A549 (cell line): ENCODE measurements around the gene DRD2. TPM values are rescaled to one million over a fixed set of nuclear protein-coding genes. Genes with fewer than 3 reads are reported as not detected.

ENCODE experiments used
- ATAC-seq, 2 experiments: fragments of 200-7000 bp in 1 of 2; fragments of >200 bp in 1 of 2; cut with Nextera tagmentation in 1 of 2; cut with Tn5 transposase in 1 of 2; 3 replicates each; pipeline versions ENCODE4 v1.8.0 to v1.9.1; 2018 to 2020; ENCODE audit warnings: mild to moderate bottlenecking in 1 of 2, moderate library complexity in 1 of 2
- CTCF ChIA-PET: fragments of 300-600 bp; sonication (Branson Sonifier 250); formaldehyde crosslinking; extraction: SDS; loops from one replicate; lab custom pipeline; 2021; ENCODE audit warnings: antibody characterized with exemption, inconsistent platforms; lab: Yijun Ruan, JAX
- POLR2A ChIA-PET: fragments of 350-600 bp; formaldehyde crosslinking; extraction: SDS; loops from one replicate; lab custom pipeline; 2021; ENCODE audit warnings: antibody characterized with exemption, inconsistent platforms; lab: Yijun Ruan, JAX
- DNase-seq, 2 experiments: peaks; one replicate each; pipeline versions ENCODE4 v3.0.0 to v3.0.0-alpha.2; 2011 to 2016; ENCODE audit warnings: low read depth in 1 of 2, low spot score in 1 of 2
- FAIRE-seq: peaks from 2 replicates; lab custom pipeline; 2011; peaks lifted over from hg19 to GRCh38; lab: Jason Lieb, UNC
- H3K27ac ChIP-seq, 2 experiments: fragments of >200 bp; sonication (Bioruptor Twin); formaldehyde crosslinking; 3 replicates each; pipeline ENCODE4 v1.5.1; 2016 to 2017
- H3K4me1 ChIP-seq: fragments of >200 bp; sonication (Bioruptor Twin); formaldehyde crosslinking; 3 replicates; pipeline ENCODE4 v1.6.1; 2016
- H3K4me2 ChIP-seq: fragments of >200 bp; sonication (Bioruptor Twin); formaldehyde crosslinking; 3 replicates; pipeline ENCODE4 v1.6.1; 2016
- H3K4me3 ChIP-seq: fragments of >200 bp; sonication (Bioruptor Twin); formaldehyde crosslinking; 3 replicates; pipeline ENCODE4 v1.5.1; 2016
- H3K9me3 ChIP-seq: fragments of >200 bp; sonication (Bioruptor Twin); formaldehyde crosslinking; 3 replicates; pipeline ENCODE4 v1.6.1; 2016
- BCL3 ChIP-seq: fragments of >200 bp; sonication (Bioruptor Twin); formaldehyde crosslinking; IDR thresholded peaks from 3 replicates; pipeline ENCODE4 v1.6.1; 2016
- CBX2 ChIP-seq: fragments of 200-600 bp; sonication (generic); IDR thresholded peaks from 2 replicates; pipeline ENCODE4 v1.6.1; 2016; ENCODE audit warnings: low read depth, mild to moderate bottlenecking, borderline replicate concordance
- CBX8 ChIP-seq: fragments of 200-600 bp; sonication (generic); IDR thresholded peaks from 2 replicates; pipeline ENCODE4 v1.6.1; 2016
- CHD2 ChIP-seq: fragments of 150-350 bp; IDR thresholded peaks from 2 replicates; pipeline ENCODE4 v1.6.1; 2014; ENCODE audit warnings: low read length; ENCODE audit not compliant: partially characterized antibody
- CHD4 ChIP-seq: fragments of 200-600 bp; sonication (generic); IDR thresholded peaks from 2 replicates; pipeline ENCODE4 v1.6.1; 2016; ENCODE audit warnings: antibody characterized with exemption, mild to moderate bottlenecking, borderline replicate concordance
- E2F6 ChIP-seq: IDR thresholded peaks from 2 replicates; pipeline ENCODE4 v1.6.1; 2012; ENCODE audit warnings: low read depth, borderline replicate concordance
- EHF ChIP-seq: fragments of 250-450 bp; sonication (Bioruptor Pico); IDR thresholded peaks from 2 replicates; pipeline ENCODE4 v1.5.0; 2020; ENCODE audit warnings: mild to moderate bottlenecking
- EHMT2 ChIP-seq: fragments of 200-600 bp; sonication (generic); IDR thresholded peaks from 2 replicates; pipeline ENCODE4 v1.6.1; 2016; ENCODE audit warnings: antibody characterized with exemption, low read depth, mild to moderate bottlenecking, moderate library complexity
- FOSB ChIP-seq: fragments of 250-450 bp; sonication (Bioruptor Pico); IDR thresholded peaks from 2 replicates; pipeline ENCODE4 v1.5.0; 2020; ENCODE audit warnings: mild to moderate bottlenecking, moderate library complexity
- GATA3 ChIP-seq: IDR thresholded peaks from 2 replicates; pipeline ENCODE4 v1.6.1; 2012; ENCODE audit warnings: borderline replicate concordance
- HDAC2 ChIP-seq: fragments of 200-600 bp; sonication (generic); IDR thresholded peaks from 2 replicates; pipeline ENCODE4 v1.6.1; 2016
- HOXB13 ChIP-seq: fragments of 250-450 bp; sonication (Bioruptor Pico); IDR thresholded peaks from 2 replicates; pipeline ENCODE4 v1.5.0; 2020; ENCODE audit warnings: low read depth, mild to moderate bottlenecking, moderate library complexity
- HOXB5 ChIP-seq: fragments of 250-450 bp; sonication (Bioruptor Pico); IDR thresholded peaks from 2 replicates; pipeline ENCODE4 v1.5.0; 2020; ENCODE audit warnings: mild to moderate bottlenecking, moderate library complexity
- KDM1A ChIP-seq: fragments of 200-600 bp; sonication (generic); IDR thresholded peaks from 2 replicates; pipeline ENCODE4 v1.6.1; 2016; ENCODE audit warnings: low read depth, mild to moderate bottlenecking
- MAZ ChIP-seq: fragments of 150-350 bp; IDR thresholded peaks from 2 replicates; pipeline ENCODE4 v1.6.1; 2014; ENCODE audit warnings: antibody characterized with exemption, low read depth, low read length, borderline replicate concordance
- NFE2L2 ChIP-seq: fragments of 150-350 bp; conservative IDR thresholded peaks from 2 replicates; pipeline ENCODE4 v1.6.1; 2014; ENCODE audit warnings: low read length
- NPAS2 ChIP-seq: fragments of 250-450 bp; sonication (Bioruptor Pico); IDR thresholded peaks from 2 replicates; pipeline ENCODE4 v1.8.0; 2022; ENCODE audit warnings: mild to moderate bottlenecking, moderate library complexity, borderline replicate concordance
- POLR2AphosphoS2 ChIP-seq: conservative IDR thresholded peaks from 2 replicates; pipeline ENCODE4 v1.6.1; 2012; ENCODE audit warnings: low read length, improper control_type of control experiment, inconsistent platforms
- RAD21 ChIP-seq, 2 experiments: fragments of >200 bp in 1 of 2; sonication (Bioruptor Twin) in 1 of 2; formaldehyde crosslinking in 1 of 2; IDR thresholded peaks in 1 of 2; conservative IDR thresholded peaks in 1 of 2; 2 replicates in 1 of 2; 3 replicates in 1 of 2; pipeline ENCODE4 v1.6.1; 2012 to 2018; ENCODE audit warnings: inconsistent platforms in 1 of 2
- RARB ChIP-seq: fragments of 250-450 bp; sonication (Bioruptor Pico); IDR thresholded peaks from 2 replicates; pipeline ENCODE4 v1.8.0; 2021; ENCODE audit warnings: mild to moderate bottlenecking, moderate library complexity
- RNF2 ChIP-seq: fragments of 200-600 bp; sonication (generic); IDR thresholded peaks from 2 replicates; pipeline ENCODE4 v1.6.1; 2016; ENCODE audit warnings: low read depth, mild to moderate bottlenecking, antibody characterized with exemption, moderate library complexity, borderline replicate concordance
- SMC3 ChIP-seq: fragments of >200 bp; sonication (Bioruptor Twin); formaldehyde crosslinking; IDR thresholded peaks from 3 replicates; pipeline ENCODE4 v1.6.1; 2018; ENCODE audit warnings: inconsistent platforms
- SREBF2 ChIP-seq: fragments of 450-650 bp; IDR thresholded peaks from 2 replicates; pipeline ENCODE4 v1.6.1; 2014; ENCODE audit warnings: mild to moderate bottlenecking, moderate library complexity
- USF2 ChIP-seq: fragments of 450-650 bp; IDR thresholded peaks from 2 replicates; pipeline ENCODE4 v1.6.1; 2014; ENCODE audit warnings: antibody characterized with exemption
- ZFP36 ChIP-seq: fragments of 450-650 bp; IDR thresholded peaks from 2 replicates; pipeline ENCODE4 v1.6.1; 2014; ENCODE audit warnings: borderline replicate concordance; ENCODE audit not compliant: partially characterized antibody
- ZNF302 ChIP-seq: fragments of 250-450 bp; sonication (Bioruptor Pico); IDR thresholded peaks from 2 replicates; pipeline ENCODE4 v1.9.0; 2021; ENCODE audit warnings: inconsistent platforms, mild to moderate bottlenecking, moderate library complexity
- WGBS: methylation state at CpG from one replicate; pipeline ENCODE4 v1.1.6; 2017; ENCODE audit errors: missing lambda C conversion rate; 5-methylcytosine and 5-hydroxymethylcytosine counted together
- polyA plus RNA-seq, 4 experiments: library from polyadenylated mRNA; depleted of rRNA in 3 of 4; stranded (reverse); fragments of >200 nt; fragmentation: RNase III in 1 of 4; extraction: RNeasy Plus Mini Kit Qiagen cat#74134 plus additional on column Dnase treatment in 1 of 4; gene quantifications; 2 replicates in 3 of 4; 3 replicates in 1 of 4; pipeline ENCODE4 v1.2.3, GENCODE V29; 2011 to 2017
- TF ChIP-seq, protein P1 (sequence below): fragments of >200 bp; sonication (Bioruptor Twin); formaldehyde crosslinking; IDR thresholded peaks from 2 replicates; pipeline ENCODE4 v1.6.1; 2016
- TF ChIP-seq, protein P2 (sequence below): fragments of 250-450 bp; sonication (Bioruptor Pico); IDR thresholded peaks from 2 replicates; pipeline ENCODE4 v1.5.0; 2020; ENCODE audit warnings: low read depth, mild to moderate bottlenecking, moderate library complexity
- TF ChIP-seq, protein P3 (sequence below): fragments of 250-450 bp; sonication (Bioruptor Pico); IDR thresholded peaks from 2 replicates; pipeline ENCODE4 v1.5.0; 2021; ENCODE audit warnings: mild to moderate bottlenecking, moderate library complexity, borderline replicate concordance

DRD2 gene
- polyA plus RNA-seq, 2 of the 4 experiments (the other 2 are of a cell fraction), result not detected

DNA sequence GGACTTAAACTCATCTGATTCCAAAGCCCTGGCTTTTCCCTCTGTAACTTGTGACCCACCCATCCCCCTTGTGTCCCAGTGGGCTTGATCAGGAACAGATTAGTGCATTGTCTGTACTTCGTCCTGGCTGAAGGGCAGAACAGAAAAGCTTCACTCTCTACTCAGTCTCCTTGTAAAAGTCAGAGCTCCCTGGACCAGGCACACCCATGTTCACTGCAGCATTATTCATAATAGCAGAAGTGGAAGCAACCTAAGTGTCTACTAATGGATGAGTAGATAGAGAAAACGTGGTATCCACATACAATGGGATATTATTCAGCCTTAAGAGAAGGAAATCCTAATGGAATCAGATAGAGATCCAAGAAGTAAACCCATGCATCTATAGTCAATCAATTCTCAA is 20.7 kb downstream of the DRD2 start:
- TF ChIP-seq POLR2AphosphoS2 (no peak), HOXB13 (no peak), FOSB (CRISPR knock-in tag) (no peak), RAD21 (conservative IDR thresholded peaks at IDR 0.05 in 1 of 2, IDR thresholded peaks at IDR 0.05 in 1 of 2) (no peak), RARB (CRISPR knock-in tag) (no peak), ZNF302 (CRISPR knock-in tag) (no peak), HOXB5 (CRISPR knock-in tag) (no peak), USF2 (no peak), ZFP36 (no peak), CHD2 (no peak), NFE2L2 (no peak), SMC3 (no peak), GATA3 (no peak), CHD4 (no peak), CBX8 (no peak), HDAC2 (no peak), CBX2 (no peak)
- TF ChIP-seq, protein P1, sequence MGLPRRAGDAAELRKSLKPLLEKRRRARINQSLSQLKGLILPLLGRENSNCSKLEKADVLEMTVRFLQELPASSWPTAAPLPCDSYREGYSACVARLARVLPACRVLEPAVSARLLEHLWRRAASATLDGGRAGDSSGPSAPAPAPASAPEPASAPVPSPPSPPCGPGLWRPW, result no peak
- ATAC-seq (no peak), DNase-seq (no peak), FAIRE-seq (no peak)
- H3K4me3 ChIP-seq, result no peak overlapping the region
- ChIA-PET POLR2A (no interaction called here), CTCF (no interaction called here)
- no peaks in the 10 kb centered on the region for H3K4me1 ChIP-seq
- no peak overlapping the region for H3K4me2 ChIP-seq
- WGBS, result 2% methylated on average over 2 of the region's 2 CpGs
- no peak overlapping the region for H3K27ac ChIP-seq
- H3K9me3 ChIP-seq, result no peaks in the 10 kb centered on the region

GRCh38 chr11:113449743-113450142 is 25.5 kb downstream of the DRD2 start:
- H3K27ac ChIP-seq, result no peak overlapping the region
- no peak for ATAC-seq
- ChIA-PET CTCF (interaction anchor here (0.7 to 1.0 kb wide), 3 partner anchors 35 to 811 kb away, joined by 3 to 4 read pairs (median 3); no protein-coding TSS in a partner anchor), POLR2A (no interaction called here)
- no peak for FAIRE-seq
- TF ChIP-seq RNF2 (no peak), BCL3 (no peak), KDM1A (no peak), EHMT2 (no peak), MAZ (no peak), FOSB (CRISPR knock-in tag) (no peak), RAD21 (conservative IDR thresholded peaks at IDR 0.05 in 1 of 2, IDR thresholded peaks at IDR 0.05 in 1 of 2) (no peak), SREBF2 (no peak), EHF (no peak), E2F6 (no peak), RARB (CRISPR knock-in tag) (no peak), NPAS2 (CRISPR knock-in tag) (no peak), HOXB13 (no peak), ZFP36 (no peak)
- TF ChIP-seq, protein P2, sequence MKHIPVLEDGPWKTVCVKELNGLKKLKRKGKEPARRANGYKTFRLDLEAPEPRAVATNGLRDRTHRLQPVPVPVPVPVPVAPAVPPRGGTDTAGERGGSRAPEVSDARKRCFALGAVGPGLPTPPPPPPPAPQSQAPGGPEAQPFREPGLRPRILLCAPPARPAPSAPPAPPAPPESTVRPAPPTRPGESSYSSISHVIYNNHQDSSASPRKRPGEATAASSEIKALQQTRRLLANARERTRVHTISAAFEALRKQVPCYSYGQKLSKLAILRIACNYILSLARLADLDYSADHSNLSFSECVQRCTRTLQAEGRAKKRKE, result no peak
- TF ChIP-seq, protein P3, sequence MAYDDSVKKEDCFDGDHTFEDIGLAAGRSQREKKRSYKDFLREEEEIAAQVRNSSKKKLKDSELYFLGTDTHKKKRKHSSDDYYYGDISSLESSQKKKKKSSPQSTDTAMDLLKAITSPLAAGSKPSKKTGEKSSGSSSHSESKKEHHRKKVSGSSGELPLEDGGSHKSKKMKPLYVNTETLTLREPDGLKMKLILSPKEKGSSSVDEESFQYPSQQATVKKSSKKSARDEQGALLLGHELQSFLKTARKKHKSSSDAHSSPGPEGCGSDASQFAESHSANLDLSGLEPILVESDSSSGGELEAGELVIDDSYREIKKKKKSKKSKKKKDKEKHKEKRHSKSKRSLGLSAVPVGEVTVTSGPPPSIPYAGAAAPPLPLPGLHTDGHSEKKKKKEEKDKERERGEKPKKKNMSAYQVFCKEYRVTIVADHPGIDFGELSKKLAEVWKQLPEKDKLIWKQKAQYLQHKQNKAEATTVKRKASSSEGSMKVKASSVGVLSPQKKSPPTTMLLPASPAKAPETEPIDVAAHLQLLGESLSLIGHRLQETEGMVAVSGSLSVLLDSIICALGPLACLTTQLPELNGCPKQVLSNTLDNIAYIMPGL (CRISPR knock-in tag), result no peak
- 23% methylated on average over 6 of the region's 6 CpGs for WGBS
- H3K4me3 ChIP-seq, result no peak overlapping the region
- H3K4me2 ChIP-seq, result no peak overlapping the region
- H3K4me1 ChIP-seq, result no peaks in the 10 kb centered on the region
- DNase-seq, result no peak
- H3K9me3 ChIP-seq, result no peaks in the 10 kb centered on the region
